Osteoblast (primary cell): ENCODE measurements around the gene NAGA. TPM values are rescaled to one million over a fixed set of nuclear protein-coding genes. Genes with fewer than 3 reads are reported as not detected.

Experiments used
- DNase-seq: peaks from one replicate; pipeline ENCODE4 v3.0.0; 2011; ENCODE audit warnings: low spot score, mixed read lengths; ENCODE audit not compliant: insufficient read length; ENCODE audit errors: missing footprints
- H2AFZ ChIP-seq: 2 replicates; pipeline ENCODE4 v1.6.0; 2011; ENCODE audit warnings: mild to moderate bottlenecking, low read length
- H3K27ac ChIP-seq: 2 replicates; pipeline ENCODE4 v1.5.1; 2011; ENCODE audit warnings: mild to moderate bottlenecking, low read depth, low read length, moderate library complexity
- H3K27me3 ChIP-seq: 2 replicates; pipeline ENCODE4 v1.6.0; 2012; ENCODE audit warnings: mild to moderate bottlenecking, control low read depth, inconsistent platforms, low read length, moderate library complexity; ENCODE audit not compliant: insufficient read depth
- H3K36me3 ChIP-seq: 2 replicates; pipeline ENCODE4 v1.5.1; 2011; ENCODE audit warnings: mild to moderate bottlenecking, low read length, control low read depth, moderate library complexity; ENCODE audit not compliant: insufficient read depth
- H3K4me1 ChIP-seq: 2 replicates; pipeline ENCODE4 v1.5.1; 2011; ENCODE audit warnings: mild to moderate bottlenecking, low read length, control low read depth, moderate library complexity; ENCODE audit not compliant: insufficient read depth
- H3K4me2 ChIP-seq: 2 replicates; pipeline ENCODE4 v1.6.0; 2011; ENCODE audit warnings: mild to moderate bottlenecking, low read length; ENCODE audit not compliant: insufficient read depth
- H3K4me3 ChIP-seq: fragments of 200-600 bp; sonication (generic); 3 replicates; pipeline ENCODE4 v1.5.1; 2012; ENCODE audit warnings: mild to moderate bottlenecking, low read length, inconsistent platforms; ENCODE audit not compliant: insufficient read depth
- H3K79me2 ChIP-seq: 2 replicates; pipeline ENCODE4 v1.6.0; 2012; ENCODE audit warnings: mild to moderate bottlenecking, low read length, control low read depth, inconsistent platforms; ENCODE audit not compliant: insufficient read depth
- H3K9me3 ChIP-seq: 2 replicates; pipeline ENCODE4 v1.5.1; 2011; ENCODE audit warnings: low read depth, low read length, control low read depth
- H4K20me1 ChIP-seq: 2 replicates; pipeline ENCODE4 v1.6.0; 2012; ENCODE audit warnings: mild to moderate bottlenecking, low read length, control low read depth; ENCODE audit not compliant: insufficient read depth
- total RNA-seq: library from RNA; depleted of rRNA; stranded (reverse); fragments of >200 nt; gene quantifications from 2 replicates; pipeline ENCODE4 v1.2.3, GENCODE V29; 2012
- TF ChIP-seq, protein P1 (sequence below): IDR thresholded peaks from 2 replicates; pipeline ENCODE4 v1.5.1; 2011; ENCODE audit warnings: mild to moderate bottlenecking, low read depth, low read length, moderate library complexity; ENCODE audit errors: extremely low read depth

NAGA gene
- total RNA-seq, 1 donor = 44.2 TPM

DNA sequence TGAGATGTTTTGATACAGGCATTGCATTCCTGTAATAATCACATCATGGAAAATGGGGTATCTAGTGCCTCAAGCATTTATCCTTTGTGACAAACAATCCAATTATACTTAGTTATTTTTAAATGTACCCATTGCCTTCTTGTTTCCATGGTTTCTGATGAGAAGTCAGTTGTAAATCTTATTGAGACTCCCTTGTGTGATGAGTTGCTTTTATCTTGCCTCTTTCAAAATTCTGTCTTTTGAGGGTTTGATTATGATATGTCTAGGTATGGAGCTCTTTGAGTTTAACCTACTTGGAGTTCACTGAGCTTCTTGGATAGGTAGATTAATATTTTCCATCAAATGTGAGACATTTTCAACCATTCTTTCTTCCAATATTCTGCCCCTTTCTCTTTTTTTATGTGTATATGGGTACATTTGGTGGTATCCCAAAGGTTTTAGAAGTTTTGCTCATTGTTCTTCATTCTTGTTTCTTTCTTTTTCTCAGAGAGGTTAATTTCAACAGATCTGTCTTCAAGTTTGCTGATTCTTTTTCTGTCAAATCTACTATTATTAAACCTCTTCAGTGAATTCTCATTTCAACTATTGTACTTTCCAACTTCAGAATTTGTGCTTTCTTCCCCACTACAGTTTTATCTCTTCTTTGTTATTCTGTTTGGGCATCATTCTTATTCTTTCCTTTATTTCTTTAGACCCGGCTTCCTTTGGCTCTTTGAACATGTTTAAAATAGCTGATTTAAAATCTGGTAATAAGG, 13.7 kb downstream of the NAGA start:
- TF ChIP-seq, protein P1, sequence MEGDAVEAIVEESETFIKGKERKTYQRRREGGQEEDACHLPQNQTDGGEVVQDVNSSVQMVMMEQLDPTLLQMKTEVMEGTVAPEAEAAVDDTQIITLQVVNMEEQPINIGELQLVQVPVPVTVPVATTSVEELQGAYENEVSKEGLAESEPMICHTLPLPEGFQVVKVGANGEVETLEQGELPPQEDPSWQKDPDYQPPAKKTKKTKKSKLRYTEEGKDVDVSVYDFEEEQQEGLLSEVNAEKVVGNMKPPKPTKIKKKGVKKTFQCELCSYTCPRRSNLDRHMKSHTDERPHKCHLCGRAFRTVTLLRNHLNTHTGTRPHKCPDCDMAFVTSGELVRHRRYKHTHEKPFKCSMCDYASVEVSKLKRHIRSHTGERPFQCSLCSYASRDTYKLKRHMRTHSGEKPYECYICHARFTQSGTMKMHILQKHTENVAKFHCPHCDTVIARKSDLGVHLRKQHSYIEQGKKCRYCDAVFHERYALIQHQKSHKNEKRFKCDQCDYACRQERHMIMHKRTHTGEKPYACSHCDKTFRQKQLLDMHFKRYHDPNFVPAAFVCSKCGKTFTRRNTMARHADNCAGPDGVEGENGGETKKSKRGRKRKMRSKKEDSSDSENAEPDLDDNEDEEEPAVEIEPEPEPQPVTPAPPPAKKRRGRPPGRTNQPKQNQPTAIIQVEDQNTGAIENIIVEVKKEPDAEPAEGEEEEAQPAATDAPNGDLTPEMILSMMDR = no peak
- peaks cover 5% of the 10 kb centered on the region for H3K9me3 ChIP-seq
- no peak overlapping the region for H2AFZ ChIP-seq
- DNase-seq = peak; percentile 11
- H3K79me2 ChIP-seq = no peaks in the 10 kb centered on the region
- no peak overlapping the region for H3K4me2 ChIP-seq
- peaks cover 13% of the 10 kb centered on the region for H3K36me3 ChIP-seq
- H3K4me3 ChIP-seq = no peak overlapping the region
- no peaks in the 10 kb centered on the region for H4K20me1 ChIP-seq
- H3K27ac ChIP-seq = no peak overlapping the region
- no peaks in the 10 kb centered on the region for H3K27me3 ChIP-seq
- no peaks in the 10 kb centered on the region for H3K4me1 ChIP-seq

DNA sequence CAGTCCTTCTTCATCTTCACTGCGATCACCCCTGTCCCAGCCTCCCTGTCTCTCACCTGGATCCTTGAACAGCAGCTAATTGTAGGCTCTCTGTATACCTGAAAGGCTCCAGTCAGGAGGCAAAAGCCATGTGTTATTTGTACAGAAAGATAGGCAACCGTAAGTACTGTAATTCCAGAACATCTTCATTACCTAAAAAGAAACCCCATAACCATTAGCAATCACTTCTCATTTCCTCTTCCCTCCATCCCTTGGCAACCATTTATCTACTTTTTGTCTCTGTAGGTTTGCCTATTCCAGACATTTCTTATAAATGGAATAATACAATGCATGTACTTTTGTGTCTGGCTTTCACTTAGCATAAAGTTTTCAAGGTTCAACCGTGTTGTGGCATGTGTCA, 17.8 kb downstream of the NAGA start:
- H4K20me1 ChIP-seq = no peaks in the 10 kb centered on the region
- no peak overlapping the region for H2AFZ ChIP-seq
- H3K79me2 ChIP-seq = no peaks in the 10 kb centered on the region
- no peaks in the 10 kb centered on the region for H3K4me1 ChIP-seq
- no peak overlapping the region for H3K27ac ChIP-seq
- H3K36me3 ChIP-seq = no peaks in the 10 kb centered on the region
- H3K4me2 ChIP-seq = no peak overlapping the region
- H3K4me3 ChIP-seq = no peak overlapping the region
- TF ChIP-seq, protein P1 = no peak
- no peaks in the 10 kb centered on the region for H3K27me3 ChIP-seq
- H3K9me3 ChIP-seq = peaks cover 5% of the 10 kb centered on the region
- no peak for DNase-seq

DNA sequence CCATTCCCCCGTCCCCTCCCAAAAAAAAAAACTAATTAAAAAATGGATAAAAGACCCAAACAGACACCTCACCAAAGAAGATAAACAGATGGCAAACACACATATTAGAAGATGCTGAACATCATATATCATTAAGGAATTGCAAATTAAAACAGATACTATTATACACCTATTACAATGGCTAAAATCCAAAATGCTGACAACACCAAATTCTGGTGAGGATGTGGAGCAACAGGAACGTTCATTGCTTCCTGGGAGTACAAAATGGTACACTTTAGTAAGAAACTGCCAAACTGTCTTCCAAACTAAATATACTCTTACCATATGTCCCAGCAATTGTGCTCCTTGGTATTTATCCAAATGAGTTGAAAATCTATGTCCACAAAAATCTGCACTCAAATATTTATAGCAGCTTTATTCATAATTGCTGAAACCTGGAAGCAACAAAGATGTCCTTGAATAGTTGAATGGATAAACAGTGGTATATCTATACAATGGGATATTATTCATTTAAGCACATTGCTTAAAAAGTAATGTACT, 19.9 kb downstream of the NAGA start:
- Histone ChIP-seq H3K79me2 (no peaks in the 10 kb centered on the region), H3K9me3 (no peaks in the 10 kb centered on the region), H3K27ac (no peak overlapping the region), H3K27me3 (no peaks in the 10 kb centered on the region), H3K4me1 (no peaks in the 10 kb centered on the region), H3K36me3 (no peaks in the 10 kb centered on the region), H3K4me2 (no peak overlapping the region), H3K4me3 (no peak overlapping the region), H4K20me1 (no peaks in the 10 kb centered on the region), H2AFZ (no peak overlapping the region)
- TF ChIP-seq, protein P1 = no peak
- no peak for DNase-seq

DNA sequence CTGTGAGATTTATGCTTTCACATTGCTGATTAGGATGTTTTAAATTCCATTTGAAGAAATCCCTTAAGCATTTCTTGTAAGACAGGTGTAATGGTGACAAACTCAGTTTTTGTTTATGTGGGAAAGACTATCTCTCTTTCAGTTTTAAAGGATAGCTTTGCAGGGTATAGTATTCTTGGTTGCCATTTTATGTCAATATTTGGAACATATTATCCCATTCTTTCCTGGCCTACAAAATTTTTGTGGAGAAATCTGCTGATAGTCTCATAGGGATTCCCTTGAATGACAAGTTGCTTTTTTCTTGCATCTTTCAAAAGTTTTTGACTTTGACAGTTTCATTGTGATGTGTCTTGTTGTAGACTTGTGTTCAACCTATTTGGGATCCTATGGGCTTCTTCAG, 28.8 kb downstream of the NAGA start:
- H2AFZ ChIP-seq = no peak overlapping the region
- H3K36me3 ChIP-seq = no peaks in the 10 kb centered on the region
- no peaks in the 10 kb centered on the region for H3K79me2 ChIP-seq
- no peak for DNase-seq
- H3K4me1 ChIP-seq = no peaks in the 10 kb centered on the region
- H3K4me2 ChIP-seq = no peak overlapping the region
- no peaks in the 10 kb centered on the region for H3K27me3 ChIP-seq
- no peaks in the 10 kb centered on the region for H3K9me3 ChIP-seq
- no peak overlapping the region for H3K27ac ChIP-seq
- TF ChIP-seq, protein P1 = no peak
- no peak overlapping the region for H3K4me3 ChIP-seq
- H4K20me1 ChIP-seq = no peaks in the 10 kb centered on the region
